HCT116 (cell line): ENCODE measurements around the gene TDRD12. TPM values are rescaled to one million over a fixed set of nuclear protein-coding genes. Genes with fewer than 3 reads are reported as not detected.

Experiments used
- ATAC-seq: fragments of 200-7000 bp; cut with Tn5 transposase; 2 replicates; pipeline ENCODE4 v1.9.1; 2020; ENCODE audit warnings: mild to moderate bottlenecking, moderate library complexity
- BruUV-seq: library from RNA; stranded (reverse); fragments of 400-500 nt; replicated peaks from 2 replicates; lab custom pipeline; 2021; lab: Mats Ljungman, UMichigan
- CTCF ChIA-PET: fragments of 300-600 bp; sonication (Branson Sonifier 250); formaldehyde crosslinking; loops from one replicate; lab custom pipeline; 2021; ENCODE audit warnings: antibody characterized with exemption; lab: Charles Lee
- POLR2A ChIA-PET: fragments of 300-600, 350-600 bp; sonication (Branson Sonifier 250); formaldehyde crosslinking; loops from one replicate; lab custom pipeline; 2021; ENCODE audit warnings: antibody characterized with exemption; lab: Charles Lee
- RAD21 ChIA-PET, 2 experiments: fragments of 300-600 bp; sonication (Branson Sonifier 250); formaldehyde crosslinking; loops; one replicate each; lab custom pipeline; 2023; ENCODE audit warnings: low total read pairs in 2 of 2; ENCODE audit not compliant: uncharacterized antibody in 2 of 2, unreplicated experiment in 2 of 2, low non-redundant PET in 1 of 2; lab: Charles Lee
- DNase-seq: peaks from one replicate; pipeline ENCODE4 v3.0.0-alpha.2; 2010; ENCODE audit warnings: low read depth, low spot score
- H2AFZ ChIP-seq: fragments of 200-600 bp; shearing (Covaris generic), sonication (generic); 2 replicates; pipeline ENCODE4 v1.6.1; 2017; ENCODE audit warnings: low read depth, mixed run types, mixed read lengths, antibody characterized with exemption, low read length; ENCODE audit not compliant: poor library complexity, severe bottlenecking
- H3K27ac ChIP-seq: 2 replicates; pipeline ENCODE4 v1.5.1; 2012; ENCODE audit warnings: low read depth, low read length
- H3K27me3 ChIP-seq: fragments of 200-600 bp; sonication (generic); 2 replicates; pipeline ENCODE4 v1.6.1; 2016; ENCODE audit warnings: mixed run types, low read length, mixed read lengths; ENCODE audit not compliant: insufficient read depth
- H3K36me3 ChIP-seq, 2 experiments: fragments of 200-500 bp in 1 of 2; fragments of 200-600 bp in 1 of 2; sonication (Bioruptor generic) in 1 of 2; sonication (generic) in 1 of 2; 2 replicates each; pipeline versions ENCODE4 v1.5.1 to v1.6.1; 2014 to 2016; ENCODE audit warnings: low read length in 2 of 2, inconsistent platforms in 1 of 2, mixed read lengths in 1 of 2, mixed run types in 1 of 2; ENCODE audit not compliant: insufficient read depth in 2 of 2, control insufficient read depth in 1 of 2
- H3K4me1 ChIP-seq, 2 experiments: fragments of 200-600 bp in 1 of 2; sonication (generic) in 1 of 2; 2 replicates each; pipeline versions ENCODE4 v1.5.1 to v1.6.1; 2012 to 2017; ENCODE audit warnings: low read length in 2 of 2, inconsistent platforms in 1 of 2, mild to moderate bottlenecking in 1 of 2, mixed read lengths in 1 of 2, mixed run types in 1 of 2, moderate library complexity in 1 of 2; ENCODE audit not compliant: insufficient read depth in 2 of 2, control insufficient read depth in 1 of 2
- H3K4me2 ChIP-seq: fragments of 200-600 bp; sonication (generic); 2 replicates; pipeline ENCODE4 v1.6.1; 2017; ENCODE audit warnings: mixed run types, low read length, mixed read lengths
- H3K4me3 ChIP-seq, 2 experiments: fragments of 200-600 bp in 1 of 2; sonication (generic) in 1 of 2; replicated peaks in 1 of 2; 2 replicates each; pipeline ENCODE4 v1.5.1; 2011 to 2016; ENCODE audit warnings: low read length in 2 of 2, control low read depth in 1 of 2, low read depth in 1 of 2, mild to moderate bottlenecking in 1 of 2, mixed read lengths in 1 of 2, mixed run types in 1 of 2
- H3K79me2 ChIP-seq: fragments of 200-600 bp; sonication (generic); 2 replicates; pipeline ENCODE4 v1.6.1; 2017; ENCODE audit warnings: mild to moderate bottlenecking, mixed run types, low read length, moderate library complexity, mixed read lengths; ENCODE audit not compliant: insufficient read depth
- H3K9ac ChIP-seq: fragments of 200-600 bp; sonication (generic); 2 replicates; pipeline ENCODE4 v1.6.1; 2016; ENCODE audit warnings: low read length, mixed read lengths
- H3K9me2 ChIP-seq: fragments of 200-600 bp; sonication (generic), shearing (Covaris generic); 2 replicates; pipeline ENCODE4 v1.6.1; 2017; ENCODE audit warnings: mixed run types, mild to moderate bottlenecking, moderate library complexity; ENCODE audit not compliant: insufficient read depth
- H3K9me3 ChIP-seq, 2 experiments: fragments of 200-500 bp in 1 of 2; fragments of 200-600 bp in 1 of 2; sonication (Bioruptor generic) in 1 of 2; sonication (generic) in 1 of 2; 2 replicates each; pipeline ENCODE4 v1.6.1; 2014 to 2017; ENCODE audit warnings: low read length in 2 of 2, mixed read lengths in 2 of 2, inconsistent platforms in 1 of 2, low read depth in 1 of 2, mild to moderate bottlenecking in 1 of 2, mixed run types in 1 of 2, moderate library complexity in 1 of 2; ENCODE audit not compliant: control insufficient read depth in 1 of 2, insufficient read depth in 1 of 2
- H4K20me1 ChIP-seq: fragments of 200-600 bp; sonication (generic), shearing (Covaris generic); 2 replicates; pipeline ENCODE4 v1.6.1; 2017; ENCODE audit warnings: mixed run types, mild to moderate bottlenecking, moderate library complexity; ENCODE audit not compliant: insufficient read depth
- CBX3 ChIP-seq: IDR thresholded peaks from 2 replicates; pipeline ENCODE4 v1.6.1; 2012; ENCODE audit warnings: low read depth
- CEBPB ChIP-seq: IDR thresholded peaks from 2 replicates; pipeline ENCODE4 v1.6.1; 2012; ENCODE audit warnings: low read depth
- CTCF ChIP-seq, 3 experiments: fragments of 200-600 bp in 1 of 3; sonication (generic) in 1 of 3; IDR thresholded peaks in 2 of 3; conservative IDR thresholded peaks in 1 of 3; 2 replicates each; pipeline ENCODE4 v1.5.1; 2012 to 2017; ENCODE audit warnings: low read depth in 2 of 3, low read length in 2 of 3, antibody characterized with exemption in 1 of 3, borderline replicate concordance in 1 of 3, control low read depth in 1 of 3, mild to moderate bottlenecking in 1 of 3, mixed read lengths in 1 of 3, mixed run types in 1 of 3, moderate library complexity in 1 of 3; ENCODE audit not compliant: insufficient read depth in 1 of 3
- EGR1 ChIP-seq: IDR thresholded peaks from 2 replicates; pipeline ENCODE4 v1.6.1; 2012; ENCODE audit warnings: low read depth
- EZH2 ChIP-seq: fragments of 200-600 bp; sonication (generic); IDR thresholded peaks from 2 replicates; pipeline ENCODE4 v1.6.1; 2017; ENCODE audit warnings: antibody characterized with exemption, mixed run types
- FOSL1 ChIP-seq: IDR thresholded peaks from 2 replicates; pipeline ENCODE4 v1.6.1; 2012; ENCODE audit warnings: low read depth
- JUND ChIP-seq: IDR thresholded peaks from 2 replicates; pipeline ENCODE4 v1.6.1; 2012
- POLR2A ChIP-seq: IDR thresholded peaks from 2 replicates; pipeline ENCODE4 v1.7.0; 2011; ENCODE audit warnings: borderline replicate concordance; ENCODE audit not compliant: insufficient read depth, insufficient read length; ENCODE audit errors: extremely low read depth
- POLR2AphosphoS5 ChIP-seq: IDR thresholded peaks from 2 replicates; pipeline ENCODE4 v1.6.1; 2011; ENCODE audit warnings: mild to moderate bottlenecking, low read depth, low read length, moderate library complexity
- RAD21 ChIP-seq: IDR thresholded peaks from 2 replicates; pipeline ENCODE4 v1.6.1; 2012; ENCODE audit warnings: low read depth, mild to moderate bottlenecking
- REST ChIP-seq: IDR thresholded peaks from 2 replicates; pipeline ENCODE4 v1.6.1; 2012; ENCODE audit warnings: low read depth
- SIN3A ChIP-seq: IDR thresholded peaks from 2 replicates; pipeline ENCODE4 v1.6.1; 2012; ENCODE audit warnings: low read depth
- TCF7L2 ChIP-seq: IDR thresholded peaks from 2 replicates; pipeline ENCODE4 v1.7.0; 2011; ENCODE audit warnings: borderline replicate concordance, inconsistent platforms; ENCODE audit not compliant: insufficient read depth, insufficient read length; ENCODE audit errors: extremely low read depth
- intact Hi-C: fragments of 100-400 bp; cut with micrococcal nuclease; formaldehyde crosslinking; loops from 2 replicates; pipeline ENCODE4 v1.10.0; 2022
- total RNA-seq: library from RNA; stranded (reverse); gene quantifications from one replicate; pipeline ENCODE4 v1.2.1, GENCODE V29; 2021; ENCODE audit not compliant: unreplicated experiment
- TF ChIP-seq, protein P1 (sequence below): IDR thresholded peaks from 2 replicates; pipeline ENCODE4 v1.6.1; 2012
- TF ChIP-seq, protein P2 (sequence below): IDR thresholded peaks from 2 replicates; pipeline ENCODE4 v1.6.1; 2012

The TDRD12 gene
- total RNA-seq, 1 experiment from 2014 or later: 0.30 TPM

DNA sequence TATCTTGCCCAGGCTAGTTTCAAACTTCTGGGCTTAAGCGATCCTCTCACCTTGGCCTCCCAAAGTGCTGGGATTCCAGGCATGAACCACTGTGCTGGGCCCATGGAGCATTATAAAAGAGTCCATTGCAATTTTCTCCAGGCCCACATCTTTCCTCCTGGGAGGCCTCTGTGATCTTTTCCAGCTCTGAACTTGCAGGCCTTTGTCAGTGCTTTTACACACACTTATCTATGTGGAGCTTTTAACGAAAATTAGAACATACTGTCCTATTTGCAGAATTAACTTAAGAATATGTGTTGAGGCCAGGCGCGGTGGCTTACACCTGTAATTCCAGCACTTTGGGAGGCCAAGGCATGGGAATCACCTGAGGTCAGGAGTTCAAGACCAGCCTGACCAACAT, 23.9 kb downstream of the TDRD12 start:
- no peaks in the 10 kb centered on the region for H3K79me2 ChIP-seq
- BruUV-seq: no TSS peak
- no peak overlapping the region for H3K4me3 ChIP-seq
- 0 out of 2 replicates have a peak, but pooled peaks cover 4% of the 10 kb centered on the region for H3K27me3 ChIP-seq
- no peak overlapping the region for H3K27ac ChIP-seq
- POLR2A ChIA-PET: no interaction called here
- intact Hi-C loops: no loop called here
- CTCF ChIA-PET: no interaction called here
- ATAC-seq (no peak), DNase-seq (no peak)
- no peaks in the 10 kb centered on the region for H3K36me3 ChIP-seq
- H3K4me1 ChIP-seq: peaks cover 0 to 5% of the 10 kb centered on the region in 2 experiments; a peak in 1 of 4 replicates
- no peaks in the 10 kb centered on the region for H3K9me3 ChIP-seq
- no peaks in the 10 kb centered on the region for H4K20me1 ChIP-seq
- TF ChIP-seq JUND (no peak), EGR1 (no peak), CBX3 (no peak)
- H3K9ac ChIP-seq: no peak overlapping the region
- no peak overlapping the region for H2AFZ ChIP-seq
- H3K9me2 ChIP-seq: no peaks in the 10 kb centered on the region
- RAD21 ChIA-PET: no interaction called here
- H3K4me2 ChIP-seq: no peak overlapping the region

DNA sequence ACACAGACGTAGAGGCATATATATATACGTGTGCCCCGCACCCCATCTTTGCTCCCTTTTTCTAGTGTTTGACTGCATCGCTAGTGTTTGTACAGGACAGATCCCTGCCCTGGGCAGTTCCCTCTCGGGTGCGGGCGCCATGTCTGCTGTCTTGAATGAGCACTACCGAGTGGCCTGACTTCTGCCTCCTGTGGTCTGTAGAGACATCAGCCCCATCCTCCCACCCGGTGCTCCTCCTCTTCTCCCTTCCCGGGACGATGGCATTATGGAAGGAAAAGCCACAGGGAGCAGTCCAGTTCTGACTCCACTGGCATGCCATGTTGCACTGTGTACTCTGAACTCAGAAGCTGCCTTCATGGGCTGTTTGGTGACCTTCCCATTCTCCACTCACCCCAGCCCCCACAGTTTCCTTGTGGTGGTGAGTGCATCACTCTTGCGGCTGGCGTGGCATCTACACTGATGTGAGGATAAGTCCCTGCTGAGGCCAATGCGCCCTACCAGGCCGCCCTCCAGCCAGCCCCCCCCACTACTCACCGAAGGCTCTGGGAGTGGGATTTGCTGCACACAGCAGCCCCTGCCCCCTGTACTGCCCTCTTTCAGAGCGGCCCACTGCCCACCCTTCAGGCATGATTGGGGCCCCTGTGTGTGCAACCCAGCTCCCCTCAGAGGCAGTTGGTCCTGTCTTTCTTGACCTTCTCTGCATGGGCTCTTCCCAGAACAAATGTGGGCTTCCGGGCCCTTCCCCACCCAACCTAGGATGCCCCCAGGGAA, 25.2 kb downstream of the TDRD12 start:
- no peaks in the 10 kb centered on the region for H3K36me3 ChIP-seq
- POLR2A ChIA-PET: no interaction called here
- TF ChIP-seq REST (no peak), FOSL1 (no peak), SIN3A (no peak), POLR2A (no peak), CTCF (IDR thresholded peaks at IDR 0.05 in 2 of 3, conservative IDR thresholded peaks at IDR 0.05 in 1 of 3; ENCODE audit: borderline replicate concordance in 1 of 3, insufficient read depth in 1 of 3, low read depth in 2 of 3, low read length in 2 of 3) (no peak), EGR1 (no peak), TCF7L2 (no peak), EZH2 (no peak), POLR2AphosphoS5 (no peak), JUND (no peak), CBX3 (no peak), CEBPB (no peak), RAD21 (no peak)
- TF ChIP-seq, protein P1, sequence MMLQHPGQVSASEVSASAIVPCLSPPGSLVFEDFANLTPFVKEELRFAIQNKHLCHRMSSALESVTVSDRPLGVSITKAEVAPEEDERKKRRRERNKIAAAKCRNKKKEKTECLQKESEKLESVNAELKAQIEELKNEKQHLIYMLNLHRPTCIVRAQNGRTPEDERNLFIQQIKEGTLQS: no peak
- TF ChIP-seq, protein P2, sequence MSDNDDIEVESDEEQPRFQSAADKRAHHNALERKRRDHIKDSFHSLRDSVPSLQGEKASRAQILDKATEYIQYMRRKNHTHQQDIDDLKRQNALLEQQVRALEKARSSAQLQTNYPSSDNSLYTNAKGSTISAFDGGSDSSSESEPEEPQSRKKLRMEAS: no peak

More for the DNA sequence above, 25.2 kb downstream of the TDRD12 start:
- 0 out of 2 replicates have a peak, but pooled peaks cover 4% of the 10 kb centered on the region for H3K27me3 ChIP-seq
- H3K27ac ChIP-seq: no peak overlapping the region
- H3K9me2 ChIP-seq: no peaks in the 10 kb centered on the region
- H3K4me1 ChIP-seq: peaks cover 0 to 5% of the 10 kb centered on the region in 2 experiments; a peak in 2 of 4 replicates
- BruUV-seq: no TSS peak
- H3K9me3 ChIP-seq: no peaks in the 10 kb centered on the region
- RAD21 ChIA-PET: no interaction called here
- DNase-seq: no peak
- CTCF ChIA-PET: no interaction called here
- no peaks in the 10 kb centered on the region for H4K20me1 ChIP-seq
- H3K4me2 ChIP-seq: no peak overlapping the region
- ATAC-seq: no peak
- H2AFZ ChIP-seq: no peak overlapping the region
- no peak overlapping the region for H3K4me3 ChIP-seq
- no peak overlapping the region for H3K9ac ChIP-seq
- intact Hi-C loops: no loop called here
- H3K79me2 ChIP-seq: no peaks in the 10 kb centered on the region
